H9 (cell line): ENCODE data around the gene SNAP47. TPM values are rescaled to one million over a fixed set of nuclear protein-coding genes. Genes with fewer than 3 reads are reported as not detected.

ENCODE experiments used
- DNase-seq: peaks from one replicate; pipeline ENCODE4 v3.0.0-alpha.2; 2017
- H2AFZ ChIP-seq: one replicate; pipeline ENCODE4 v1.6.1; 2013; ENCODE audit warnings: mild to moderate bottlenecking, low read length, control low read depth, moderate library complexity
- H2AK5ac ChIP-seq: 2 replicates; pipeline ENCODE4 v1.6.1; 2013; ENCODE audit warnings: low read length, control low read depth, mixed read lengths; ENCODE audit not compliant: insufficient read length
- H2BK120ac ChIP-seq: one replicate; pipeline ENCODE4 v1.6.1; 2013; ENCODE audit warnings: low read depth, mild to moderate bottlenecking, low read length, control low read depth, inconsistent platforms; ENCODE audit not compliant: poor library complexity, severe bottlenecking
- H2BK12ac ChIP-seq: 2 replicates; pipeline ENCODE4 v1.6.1; 2013; ENCODE audit warnings: low read length, control low read depth, mixed read lengths, low read depth; ENCODE audit not compliant: insufficient read length
- H2BK15ac ChIP-seq: 2 replicates; pipeline ENCODE4 v1.6.1; 2013; ENCODE audit warnings: low read depth, low read length, control low read depth
- H2BK20ac ChIP-seq: one replicate; pipeline ENCODE4 v1.6.1; 2013; ENCODE audit warnings: low read depth, mild to moderate bottlenecking, low read length, control low read depth, inconsistent platforms; ENCODE audit not compliant: poor library complexity, severe bottlenecking
- H2BK5ac ChIP-seq: 2 replicates; pipeline ENCODE4 v1.6.1; 2013; ENCODE audit warnings: low read length, control low read depth, mixed read lengths; ENCODE audit not compliant: insufficient read length
- H3K14ac ChIP-seq: 2 replicates; pipeline ENCODE4 v1.6.1; 2013; ENCODE audit warnings: low read length, control low read depth; ENCODE audit not compliant: insufficient read depth
- H3K18ac ChIP-seq: 2 replicates; pipeline ENCODE4 v1.6.1; 2013; ENCODE audit warnings: low read depth, mild to moderate bottlenecking, mixed read lengths, low read length, control low read depth; ENCODE audit not compliant: insufficient read length
- H3K23ac ChIP-seq: 2 replicates; pipeline ENCODE4 v1.6.1; 2013; ENCODE audit warnings: low read length, control low read depth, mixed read lengths, low read depth; ENCODE audit not compliant: insufficient read length
- H3K23me2 ChIP-seq: 2 replicates; pipeline ENCODE4 v1.6.1; 2013; ENCODE audit warnings: low read depth, mild to moderate bottlenecking, mixed read lengths, low read length, control low read depth; ENCODE audit not compliant: insufficient read length, poor library complexity, severe bottlenecking
- H3K27ac ChIP-seq: 2 replicates; pipeline ENCODE4 v1.5.1; 2013; ENCODE audit warnings: low read length, control low read depth, mixed read lengths, low read depth; ENCODE audit not compliant: insufficient read length
- H3K27me3 ChIP-seq: 2 replicates; pipeline ENCODE4 v1.6.1; 2013; ENCODE audit warnings: low read length, control low read depth, inconsistent platforms; ENCODE audit not compliant: insufficient read depth
- H3K4ac ChIP-seq: 2 replicates; pipeline ENCODE4 v1.6.1; 2013; ENCODE audit warnings: low read depth, mild to moderate bottlenecking, control low read depth, inconsistent platforms, low read length, moderate library complexity
- H3K4me1 ChIP-seq: 2 replicates; pipeline ENCODE4 v1.6.1; 2013; ENCODE audit warnings: low read length, control low read depth, inconsistent platforms; ENCODE audit not compliant: insufficient read depth
- H3K4me2 ChIP-seq: 2 replicates; pipeline ENCODE4 v1.6.1; 2013; ENCODE audit warnings: low read length, control low read depth, mixed read lengths; ENCODE audit not compliant: insufficient read length, insufficient read depth
- H3K56ac ChIP-seq: 2 replicates; pipeline ENCODE4 v1.6.1; 2013; ENCODE audit warnings: low read depth, mild to moderate bottlenecking, mixed read lengths, low read length, control low read depth; ENCODE audit not compliant: insufficient read length
- H3K79me1 ChIP-seq: 2 replicates; pipeline ENCODE4 v1.6.1; 2013; ENCODE audit warnings: low read depth, mild to moderate bottlenecking, moderate library complexity, low read length, control low read depth, inconsistent platforms; ENCODE audit not compliant: insufficient read depth, poor library complexity, severe bottlenecking
- H3K79me2 ChIP-seq: 2 replicates; pipeline ENCODE4 v1.6.1; 2013; ENCODE audit warnings: low read length, control low read depth, inconsistent platforms; ENCODE audit not compliant: insufficient read depth
- H3K9ac ChIP-seq: 2 replicates; pipeline ENCODE4 v1.6.1; 2013; ENCODE audit warnings: low read length, control low read depth, mixed read lengths; ENCODE audit not compliant: insufficient read length; ENCODE audit errors: extremely low read depth
- H3K9me3 ChIP-seq: one replicate; pipeline ENCODE4 v1.6.1; 2013; ENCODE audit warnings: low read depth, low read length, inconsistent platforms; ENCODE audit not compliant: control insufficient read depth
- H3T11ph ChIP-seq: one replicate; pipeline ENCODE4 v1.6.1; 2013; ENCODE audit warnings: mild to moderate bottlenecking, low read length, control low read depth, inconsistent platforms
- H4K20me1 ChIP-seq: one replicate; pipeline ENCODE4 v1.6.1; 2013; ENCODE audit not compliant: control insufficient read depth, insufficient read length, insufficient read depth
- H4K5ac ChIP-seq: 2 replicates; pipeline ENCODE4 v1.6.1; 2013; ENCODE audit warnings: low read depth, mild to moderate bottlenecking, mixed read lengths, low read length, control low read depth; ENCODE audit not compliant: insufficient read length
- H4K8ac ChIP-seq: replicated peaks from 2 replicates; pipeline ENCODE4 v1.6.1; 2013; ENCODE audit warnings: low read length, control low read depth, mixed read lengths, low read depth; ENCODE audit not compliant: insufficient read length
- H4K91ac ChIP-seq: 2 replicates; pipeline ENCODE4 v1.6.1; 2013; ENCODE audit warnings: low read depth, mild to moderate bottlenecking, moderate library complexity, mixed read lengths, low read length, control low read depth; ENCODE audit not compliant: insufficient read length
- H3K27ac Mint-ChIP-seq, 3 experiments: 2 replicates in 2 of 3; 3 replicates in 1 of 3; pipeline ENCODE4 v1.8.0; 2020 to 2021; ENCODE audit warnings: mixed read lengths in 3 of 3, mild to moderate bottlenecking in 1 of 3, moderate library complexity in 1 of 3
- H3K27me3 Mint-ChIP-seq: 2 replicates; pipeline ENCODE4 v1.8.0; 2021; ENCODE audit warnings: low read depth, mild to moderate bottlenecking, moderate library complexity, mixed read lengths
- H3K36me3 Mint-ChIP-seq, 3 experiments: 2 replicates in 2 of 3; 3 replicates in 1 of 3; pipeline ENCODE4 v1.8.0; 2020 to 2021; ENCODE audit warnings: low read depth in 3 of 3, mixed read lengths in 3 of 3; ENCODE audit not compliant: insufficient read depth in 1 of 3
- H3K4me1 Mint-ChIP-seq, 2 experiments: 2 replicates each; pipeline ENCODE4 v1.8.0; 2020; ENCODE audit warnings: mixed read lengths in 2 of 2
- H3K4me3 Mint-ChIP-seq, 2 experiments: 2 replicates in 1 of 2; 3 replicates in 1 of 2; pipeline ENCODE4 v1.8.0; 2020 to 2021; ENCODE audit warnings: mild to moderate bottlenecking in 2 of 2, mixed read lengths in 2 of 2, moderate library complexity in 1 of 2
- H3K9me3 Mint-ChIP-seq, 2 experiments: 2 replicates in 1 of 2; 3 replicates in 1 of 2; pipeline ENCODE4 v1.8.0; 2020; ENCODE audit warnings: mild to moderate bottlenecking in 2 of 2, mixed read lengths in 2 of 2, moderate library complexity in 1 of 2
- CTCF ChIP-seq: fragments of 200-600 bp; sonication (generic); conservative IDR thresholded peaks from 3 replicates; pipeline ENCODE4 v1.8.0; 2021; ENCODE audit warnings: antibody characterized with exemption, mild to moderate bottlenecking
- WGBS: extraction: QIAGEN DNeasy Blood & Tissue Kit; methylation state at CpG from one replicate; pipeline ENCODE4 v1.1.7; 2013; ENCODE audit warnings: missing lambda C conversion rate, low lambda C conversion rate, mixed read lengths; ENCODE audit not compliant: insufficient read length; ENCODE audit errors: extremely low coverage; 5-methylcytosine and 5-hydroxymethylcytosine counted together
- total RNA-seq: library from RNA; stranded (reverse); gene quantifications from 2 replicates; pipeline ENCODE4 v1.2.1, GENCODE V29; 2021

Gene SNAP47
- total RNA-seq, 1 experiment from 2014 or later, result 44.1 TPM

GRCh38 chr1:227793948-227794816 is 58.9 kb downstream of the SNAP47 start:
- Mint-ChIP-seq H3K36me3 (no peaks in the 10 kb centered on the region), H3K4me1 (peaks cover 10 to 29% of the 10 kb centered on the region in 2 experiments), H3K4me3 (no peak overlapping the region; a peak in 1 of 5 replicates), H3K27me3 (peaks cover 35% of the 10 kb centered on the region), H3K27ac (peak overlapping the region in 2 of 3 experiments; percentile 23 to 76; a peak in 2 of 7 replicates), H3K9me3 (no peaks in the 10 kb centered on the region)
- Histone ChIP-seq H4K5ac (no peak overlapping the region), H3K27ac (no peak overlapping the region), H4K8ac (no peak overlapping the region), H3K56ac (no peak overlapping the region), H3K4me1 (no peaks in the 10 kb centered on the region), H3K27me3 (no peaks in the 10 kb centered on the region), H2AK5ac (no peak overlapping the region), H3K14ac (peak overlapping the region; percentile 23; the same call in 1 of the 2 replicates), H3K23me2 (no peaks in the 10 kb centered on the region), H2BK12ac (no peak overlapping the region), H3K9me3 (no peaks in the 10 kb centered on the region), H2BK20ac (no peak overlapping the region), H2BK15ac (no peak overlapping the region), H3K4ac (no peak overlapping the region), H3K18ac (peak overlapping the region; percentile 53), H3K79me1 (no peaks in the 10 kb centered on the region), H2BK120ac (no peak overlapping the region), H3K23ac (no peak overlapping the region), H3K9ac (no peak overlapping the region), H3T11ph (no peak overlapping the region), H2AFZ (no peak overlapping the region), H4K91ac (no peak overlapping the region), H3K4me2 (no peak overlapping the region), H2BK5ac (no peak overlapping the region), H4K20me1 (no peaks in the 10 kb centered on the region), H3K79me2 (no peaks in the 10 kb centered on the region)
- WGBS, result no CpG with 5 or more reads among the region's 12 CpGs
- no peak for TF ChIP-seq CTCF
- peak; percentile 86 for DNase-seq
